CD14-positive monocyte (primary cell): Measurements from ENCODE around the gene RFX3. TPM values are rescaled to one million over a fixed set of nuclear protein-coding genes. Genes with fewer than 3 reads are reported as not detected.

ENCODE experiments used
- DNase-seq, 3 donors: peaks; one replicate each; pipeline ENCODE4 v3.0.0-alpha.2; 2011 to 2022
- H2AFZ ChIP-seq: 2 replicates; pipeline ENCODE4 v1.6.0; 2012; ENCODE audit warnings: mild to moderate bottlenecking, low read depth, low read length, inconsistent platforms; ENCODE audit not compliant: insufficient read depth, poor library complexity, severe bottlenecking
- H3K27ac ChIP-seq, 2 donors: 1 replicate in 1 of 2; 2 replicates in 1 of 2; pipeline ENCODE4 v1.5.1; 2012 to 2013; ENCODE audit warnings: low read length in 2 of 2, control low read depth in 1 of 2, inconsistent platforms in 1 of 2, low read depth in 1 of 2, mild to moderate bottlenecking in 1 of 2
- H3K27me3 ChIP-seq, 2 donors: one replicate each; pipeline versions ENCODE4 v1.6.0 to v1.6.1; 2011 to 2013; ENCODE audit warnings: low read length in 2 of 2; ENCODE audit not compliant: control insufficient read depth in 2 of 2, insufficient read depth in 2 of 2
- H3K36me3 ChIP-seq, 2 donors: replicated peaks in 1 of 2; 1 replicate in 1 of 2; 2 replicates in 1 of 2; pipeline versions ENCODE4 v1.5.1 to v1.6.1; 2012 to 2013; ENCODE audit warnings: low read length in 2 of 2, control low read depth in 1 of 2, inconsistent platforms in 1 of 2, mild to moderate bottlenecking in 1 of 2; ENCODE audit not compliant: insufficient read depth in 2 of 2, control insufficient read depth in 1 of 2
- H3K4me1 ChIP-seq, 2 donors: 1 replicate in 1 of 2; 2 replicates in 1 of 2; pipeline versions ENCODE4 v1.5.1 to v1.6.1; 2012 to 2013; ENCODE audit warnings: low read length in 2 of 2, control low read depth in 1 of 2, inconsistent platforms in 1 of 2, mild to moderate bottlenecking in 1 of 2, moderate library complexity in 1 of 2; ENCODE audit not compliant: insufficient read depth in 2 of 2, control insufficient read depth in 1 of 2
- H3K4me2 ChIP-seq: replicated peaks from 2 replicates; pipeline ENCODE3; 2012; ENCODE audit warnings: low read length, moderate library complexity, mild to moderate bottlenecking; ENCODE audit not compliant: poor library complexity, severe bottlenecking; ENCODE audit errors: extremely low read depth
- H3K4me3 ChIP-seq, 3 experiments: fragments of 200-600 bp in 1 of 3; sonication (generic) in 1 of 3; replicated peaks in 1 of 3; 1 replicate in 2 of 3; 2 replicates in 1 of 3; pipeline ENCODE4 v1.5.1; 2011 to 2013; ENCODE audit warnings: low read length in 3 of 3, mild to moderate bottlenecking in 3 of 3, control low read depth in 2 of 3, low read depth in 2 of 3, inconsistent platforms in 1 of 3, moderate library complexity in 1 of 3
- H3K79me2 ChIP-seq: 2 replicates; pipeline ENCODE4 v1.6.0; 2012; ENCODE audit warnings: mild to moderate bottlenecking, control low read depth, inconsistent platforms, low read length, moderate library complexity; ENCODE audit not compliant: insufficient read depth
- H3K9ac ChIP-seq: 2 replicates; pipeline ENCODE4 v1.6.0; 2017; ENCODE audit warnings: low read length, mild to moderate bottlenecking; ENCODE audit not compliant: insufficient read depth, poor library complexity, severe bottlenecking
- H3K9me3 ChIP-seq, 2 donors: replicated peaks in 1 of 2; 1 replicate in 1 of 2; 2 replicates in 1 of 2; pipeline versions ENCODE4 v1.5.1 to v1.6.1; 2012 to 2013; ENCODE audit warnings: low read length in 2 of 2, control low read depth in 1 of 2; ENCODE audit not compliant: control insufficient read depth in 1 of 2, insufficient read depth in 1 of 2
- H4K20me1 ChIP-seq: 2 replicates; pipeline ENCODE4 v1.6.0; 2012; ENCODE audit warnings: mild to moderate bottlenecking, low read length, control low read depth, moderate library complexity; ENCODE audit not compliant: insufficient read depth
- H3K27ac Mint-ChIP-seq, 7 donors: one replicate each; pipeline ENCODE4 v1.8.0; 2020; ENCODE audit warnings: mild to moderate bottlenecking in 7 of 7, mixed read lengths in 7 of 7, moderate library complexity in 6 of 7, inconsistent platforms in 2 of 7
- H3K27me3 Mint-ChIP-seq, 3 donors: one replicate each; pipeline ENCODE4 v1.8.0; 2021 to 2022; ENCODE audit warnings: low read depth in 3 of 3, mild to moderate bottlenecking in 3 of 3, mixed read lengths in 3 of 3, moderate library complexity in 3 of 3, inconsistent platforms in 1 of 3
- H3K36me3 Mint-ChIP-seq, 2 donors: one replicate each; pipeline ENCODE4 v1.8.0; 2020; ENCODE audit warnings: mixed read lengths in 2 of 2, inconsistent platforms in 1 of 2, mild to moderate bottlenecking in 1 of 2
- H3K4me1 Mint-ChIP-seq: one replicate; pipeline ENCODE4 v1.8.0; 2020; ENCODE audit warnings: mild to moderate bottlenecking, mixed read lengths
- H3K4me3 Mint-ChIP-seq, 2 donors: one replicate each; pipeline ENCODE4 v1.8.0; 2020; ENCODE audit warnings: mild to moderate bottlenecking in 2 of 2, mixed read lengths in 2 of 2, moderate library complexity in 1 of 2
- H3K9me3 Mint-ChIP-seq, 7 donors: one replicate each; pipeline ENCODE4 v1.8.0; 2020 to 2022; ENCODE audit warnings: mixed read lengths in 7 of 7, mild to moderate bottlenecking in 6 of 7, moderate library complexity in 6 of 7, inconsistent platforms in 2 of 7
- CTCF ChIP-seq: fragments of 200-600 bp; IDR thresholded peaks from one replicate; pipeline ENCODE4 v1.8.0; 2022; ENCODE audit warnings: antibody characterized with exemption, mild to moderate bottlenecking
- WGBS: methylation state at CpG from one replicate; pipeline ENCODE4 v1.1.5; 2013; ENCODE audit warnings: missing lambda C conversion rate; ENCODE audit not compliant: insufficient coverage; 5-methylcytosine and 5-hydroxymethylcytosine counted together
- intact Hi-C, 2 donors: fragments of 100-400 bp; cut with micrococcal nuclease; formaldehyde crosslinking; loops; one replicate each; pipeline versions ENCODE4 v1.15.0 to v1.15.1; 2023
- polyA plus RNA-seq, 3 donors: library from polyadenylated mRNA; depleted of rRNA in 1 of 3; unstranded in 2 of 3; stranded (reverse) in 1 of 3; fragments of 300-500 nt in 2 of 3; fragments of >200 nt in 1 of 3; fragmentation: Illumina TruSeq in 2 of 3; gene quantifications; 1 replicate in 2 of 3; 2 replicates in 1 of 3; pipeline ENCODE4 v1.2.3, GENCODE V29; 2012 to 2021

RFX3 gene
- polyA plus RNA-seq, 3 donors, result 1.7 to 5.2 (median 3.2) TPM

DNA sequence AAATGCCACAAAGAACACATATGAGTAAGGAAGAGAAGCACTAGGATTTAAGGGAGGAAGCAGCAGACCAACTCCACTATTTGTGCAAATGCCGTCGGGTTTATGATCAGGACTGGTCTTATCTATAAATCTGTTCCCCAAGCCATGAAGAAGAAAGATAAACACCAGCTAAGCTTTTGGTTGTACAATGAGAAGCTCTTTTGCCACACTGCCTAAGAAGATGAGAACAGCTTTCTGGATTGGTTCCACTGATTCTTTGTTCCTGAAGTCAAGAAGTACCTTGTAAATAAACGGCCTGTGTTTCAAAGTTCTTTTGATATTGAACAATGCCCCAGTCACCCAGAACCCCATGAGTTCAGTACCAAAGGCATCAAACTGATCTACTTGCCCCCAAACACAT, 93.9 kb downstream of the RFX3 start:
- Histone ChIP-seq H3K36me3 (no peaks in the 10 kb centered on the region), H3K27me3 (no peaks in the 10 kb centered on the region), H3K4me1 (peaks cover 19 to 23% of the 10 kb centered on the region in 2 donors), H3K79me2 (no peaks in the 10 kb centered on the region), H2AFZ (no peak overlapping the region), H3K27ac (no peak overlapping the region), H3K9ac (no peak overlapping the region), H3K9me3 (no peaks in the 10 kb centered on the region), H4K20me1 (no peaks in the 10 kb centered on the region), H3K4me3 (no peak overlapping the region), H3K4me2 (no peak overlapping the region)
- Mint-ChIP-seq H3K9me3 (peaks cover 0 to 6% (median 0%) of the 10 kb centered on the region in 7 donors), H3K27me3 (no peaks in the 10 kb centered on the region), H3K36me3 (peaks cover under 1 to 9% of the 10 kb centered on the region in 2 donors), H3K4me1 (peaks cover 17% of the 10 kb centered on the region), H3K27ac (no peak overlapping the region), H3K4me3 (no peak overlapping the region)
- no peak for TF ChIP-seq CTCF
- intact Hi-C loops, result no loop called here
- WGBS, result 100% methylated on average over 1 of the region's 3 CpGs
- no peak for DNase-seq

DNA sequence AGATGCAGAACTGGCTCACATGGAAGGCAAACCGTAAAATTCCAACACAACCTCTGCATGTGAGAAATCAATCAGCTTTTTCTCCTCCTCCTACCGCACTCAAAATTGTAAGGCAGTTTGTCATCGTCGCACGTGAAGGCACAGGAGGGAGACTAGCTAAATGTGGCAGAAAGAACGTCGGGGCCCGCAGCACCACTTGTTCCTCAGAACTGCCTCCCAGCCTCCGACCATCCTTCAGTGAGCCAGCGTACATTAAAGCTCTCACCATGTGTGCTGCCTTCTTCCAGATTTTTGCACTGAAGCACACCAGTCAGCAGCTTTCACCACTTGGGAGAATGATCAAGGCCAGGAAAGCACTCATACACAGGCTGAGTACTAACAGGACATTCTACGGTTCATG, 105.9 kb downstream of the RFX3 start:
- Mint-ChIP-seq H3K4me1 (peaks cover 2% of the 10 kb centered on the region), H3K27me3 (peaks cover 0 to 2% (median 0%) of the 10 kb centered on the region in 3 donors), H3K9me3 (peaks cover 0 to 5% (median 2%) of the 10 kb centered on the region in 7 donors), H3K27ac (peak overlapping the region in 1 of 7 donors; percentile 6), H3K4me3 (no peak overlapping the region), H3K36me3 (no peaks in the 10 kb centered on the region)
- H3K4me1 ChIP-seq, result no peaks in the 10 kb centered on the region
- intact Hi-C loops, result no loop called here
- TF ChIP-seq CTCF, result no peak
- no peaks in the 10 kb centered on the region for H3K27me3 ChIP-seq
- H3K9me3 ChIP-seq, result peaks cover 0 to 7% of the 10 kb centered on the region in 2 donors
- no peak overlapping the region for H3K27ac ChIP-seq
- no peak for DNase-seq
- WGBS, result 99% methylated on average over 10 of the region's 11 CpGs
- H3K79me2 ChIP-seq, result no peaks in the 10 kb centered on the region
- no peaks in the 10 kb centered on the region for H3K36me3 ChIP-seq
- H3K4me2 ChIP-seq, result no peak overlapping the region
- H4K20me1 ChIP-seq, result no peaks in the 10 kb centered on the region
- H2AFZ ChIP-seq, result no peak overlapping the region
- H3K9ac ChIP-seq, result no peak overlapping the region
- no peak overlapping the region for H3K4me3 ChIP-seq
